ENCODE data around the gene GRK5.

- TF ChIP-seq POLR2A (IDR thresholded peaks at IDR 0.05; ENCODE audit: low read length) (no peak), GATA1 (IDR thresholded peaks at IDR 0.05; ENCODE audit: low read depth, low read length) (no peak)
Observed at GRCh38 chr10:119167041-119167440, 40.3 kb upstream of the GRK5 start.

Measured in erythroblast (primary cell).